GM12892 (cell line): ENCODE data around the gene IL17RA.

Source experiments
- DNase-seq: peaks from one replicate; pipeline ENCODE4 v3.0.0; 2011; ENCODE audit not compliant: insufficient read length
- FAIRE-seq: peaks from 2 replicates; lab custom pipeline; 2011; peaks lifted over from hg19 to GRCh38; lab: Jason Lieb, UNC
- POLR2A ChIP-seq: IDR thresholded peaks from 2 replicates; pipeline ENCODE4 v1.6.1; 2011; ENCODE audit warnings: low read depth, low read length, control low read depth
- POLR2AphosphoS5 ChIP-seq: IDR thresholded peaks from 2 replicates; pipeline ENCODE4 v1.6.1; 2011; ENCODE audit warnings: low read depth, low read length, control low read depth
- TAF1 ChIP-seq: IDR thresholded peaks from 2 replicates; pipeline ENCODE4 v1.6.1; 2011; ENCODE audit warnings: low read depth, mild to moderate bottlenecking, control low read depth, low read length, borderline replicate concordance

The IL17RA gene

DNA sequence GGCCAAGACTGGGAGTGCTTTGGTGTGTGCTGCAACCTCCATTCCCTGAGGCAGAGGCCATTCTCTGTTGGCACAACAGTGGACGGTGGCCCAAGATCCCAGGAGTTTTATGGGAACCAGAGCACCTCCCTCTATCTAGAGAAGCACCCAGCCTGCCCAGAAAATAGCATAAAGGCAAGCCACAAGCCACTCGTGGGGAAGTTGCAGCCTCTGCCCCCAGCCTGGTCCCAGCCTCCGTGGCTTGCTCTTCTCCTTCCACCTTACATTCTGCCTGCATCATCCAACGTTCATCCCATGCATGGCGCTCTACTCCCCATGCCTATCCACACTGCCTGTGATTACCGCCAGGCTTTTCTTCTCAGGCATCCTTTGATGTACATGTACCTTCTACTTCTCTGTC is 15.8 kb downstream of the IL17RA start:
- FAIRE-seq (no peak), DNase-seq (no peak)
- TF ChIP-seq POLR2A (no peak), POLR2AphosphoS5 (no peak), TAF1 (no peak)

DNA sequence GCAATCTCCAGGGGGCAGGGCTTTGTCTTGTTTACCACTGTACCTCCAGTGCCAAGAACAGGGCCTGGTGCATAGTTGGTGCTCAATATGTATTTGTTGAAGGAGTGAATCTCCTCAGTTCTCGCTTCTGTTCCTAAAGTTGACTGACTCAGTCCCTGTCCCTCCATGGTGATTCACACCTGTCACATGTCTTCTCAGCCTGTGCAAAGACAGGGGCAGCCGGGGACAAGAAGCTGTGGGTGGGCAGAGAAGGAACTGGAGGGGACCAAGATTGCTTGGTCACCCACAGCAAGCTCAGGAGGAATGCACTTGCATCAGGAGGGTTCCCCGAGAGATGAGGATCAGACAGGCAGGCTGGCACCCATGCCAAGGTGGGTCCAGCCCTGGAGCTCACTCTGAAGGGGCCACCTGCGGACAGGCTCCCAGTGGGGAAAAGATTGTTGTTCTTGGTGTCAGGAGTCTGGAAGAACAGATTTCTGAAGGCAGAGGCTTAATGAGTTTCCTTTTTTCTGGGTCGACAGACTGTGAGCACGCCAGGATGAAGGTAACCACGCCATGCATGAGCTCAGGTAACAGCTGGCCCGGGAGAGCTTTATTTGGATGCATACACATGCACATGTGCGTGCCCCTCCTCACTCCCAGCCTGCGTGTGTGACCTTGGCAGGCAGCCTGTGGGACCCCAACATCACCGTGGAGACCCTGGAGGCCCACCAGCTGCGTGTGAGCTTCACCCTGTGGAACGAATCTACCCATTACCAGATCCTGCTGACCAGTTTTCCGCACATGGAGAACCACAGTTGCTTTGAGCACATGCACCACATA is 16.9 kb downstream of the IL17RA start:
- FAIRE-seq: no peak
- no peak for DNase-seq
- no peak for TF ChIP-seq TAF1
- no peak for TF ChIP-seq POLR2A
- TF ChIP-seq POLR2AphosphoS5: no peak

DNA sequence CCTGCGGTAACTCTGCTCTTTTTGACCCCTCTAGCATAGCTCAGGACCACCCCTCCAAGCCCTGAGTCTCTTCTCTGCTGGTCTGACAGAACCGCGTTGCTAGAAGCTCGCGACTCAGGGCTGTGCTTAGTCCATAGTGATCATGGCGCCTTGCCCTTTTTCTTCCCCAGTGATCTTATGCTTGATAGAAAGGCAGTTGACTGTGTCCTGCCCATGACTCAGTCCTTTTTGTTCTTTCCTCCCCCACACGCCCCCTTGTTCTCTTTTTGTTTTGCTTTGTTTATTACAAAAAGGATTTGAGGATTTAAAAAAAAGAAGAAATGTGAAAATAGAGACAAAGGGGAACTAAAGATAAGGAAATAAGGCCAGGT is 17.5 kb downstream of the IL17RA start:
- DNase-seq (no peak), FAIRE-seq (no peak)
- TF ChIP-seq POLR2AphosphoS5: no peak
- no peak for TF ChIP-seq POLR2A
- no peak for TF ChIP-seq TAF1

DNA sequence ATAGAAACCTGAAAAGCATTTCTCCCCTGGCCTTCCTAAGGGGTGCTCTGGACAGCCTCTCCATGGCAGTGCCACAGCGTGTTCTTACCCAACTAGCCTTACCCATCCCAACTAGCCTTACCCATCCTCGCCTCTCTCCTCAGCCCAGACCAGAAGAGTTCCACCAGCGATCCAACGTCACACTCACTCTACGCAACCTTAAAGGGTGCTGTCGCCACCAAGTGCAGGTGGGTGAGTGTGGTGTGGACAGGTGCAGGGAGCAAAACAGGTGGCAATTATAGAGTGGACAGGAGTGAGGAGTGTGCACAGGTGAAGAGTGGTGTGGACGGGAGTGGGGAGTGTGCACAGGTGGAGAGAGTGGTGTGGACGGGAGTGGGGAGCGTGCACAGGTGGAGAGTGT is 18.6 kb downstream of the IL17RA start:
- no peak for TF ChIP-seq POLR2A
- no peak for TF ChIP-seq TAF1
- no peak for TF ChIP-seq POLR2AphosphoS5
- DNase-seq: no peak
- no peak for FAIRE-seq

DNA sequence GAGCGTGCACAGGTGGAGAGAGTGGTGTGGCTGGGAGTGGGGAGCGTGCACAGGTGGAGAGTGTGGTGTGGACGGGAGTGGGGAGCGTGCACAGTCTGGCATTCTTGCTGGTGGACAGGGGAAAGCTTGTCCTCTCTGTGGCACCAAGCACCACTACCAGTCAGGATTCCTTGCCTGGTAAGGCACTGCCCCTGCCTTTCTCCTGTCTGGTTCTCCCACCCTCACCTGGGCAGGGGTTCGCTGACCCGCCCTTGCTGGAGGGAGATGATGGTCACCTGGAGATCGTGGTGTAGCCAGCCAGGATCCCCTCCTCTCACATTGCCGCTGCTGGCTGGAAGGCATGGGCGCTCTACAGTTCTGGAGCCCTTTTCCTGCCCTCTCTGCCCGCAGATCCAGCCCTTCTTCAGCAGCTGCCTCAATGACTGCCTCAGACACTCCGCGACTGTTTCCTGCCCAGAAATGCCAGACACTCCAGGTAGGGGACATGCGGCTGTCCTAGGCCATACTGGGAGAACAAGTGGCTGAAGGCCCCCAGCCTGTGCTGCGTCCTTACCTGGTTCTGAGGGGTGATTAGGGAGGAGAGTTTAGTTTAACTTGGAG is 19.6 kb downstream of the IL17RA start:
- FAIRE-seq (no peak), DNase-seq (no peak)
- TF ChIP-seq TAF1 (no peak), POLR2A (no peak), POLR2AphosphoS5 (no peak)

DNA sequence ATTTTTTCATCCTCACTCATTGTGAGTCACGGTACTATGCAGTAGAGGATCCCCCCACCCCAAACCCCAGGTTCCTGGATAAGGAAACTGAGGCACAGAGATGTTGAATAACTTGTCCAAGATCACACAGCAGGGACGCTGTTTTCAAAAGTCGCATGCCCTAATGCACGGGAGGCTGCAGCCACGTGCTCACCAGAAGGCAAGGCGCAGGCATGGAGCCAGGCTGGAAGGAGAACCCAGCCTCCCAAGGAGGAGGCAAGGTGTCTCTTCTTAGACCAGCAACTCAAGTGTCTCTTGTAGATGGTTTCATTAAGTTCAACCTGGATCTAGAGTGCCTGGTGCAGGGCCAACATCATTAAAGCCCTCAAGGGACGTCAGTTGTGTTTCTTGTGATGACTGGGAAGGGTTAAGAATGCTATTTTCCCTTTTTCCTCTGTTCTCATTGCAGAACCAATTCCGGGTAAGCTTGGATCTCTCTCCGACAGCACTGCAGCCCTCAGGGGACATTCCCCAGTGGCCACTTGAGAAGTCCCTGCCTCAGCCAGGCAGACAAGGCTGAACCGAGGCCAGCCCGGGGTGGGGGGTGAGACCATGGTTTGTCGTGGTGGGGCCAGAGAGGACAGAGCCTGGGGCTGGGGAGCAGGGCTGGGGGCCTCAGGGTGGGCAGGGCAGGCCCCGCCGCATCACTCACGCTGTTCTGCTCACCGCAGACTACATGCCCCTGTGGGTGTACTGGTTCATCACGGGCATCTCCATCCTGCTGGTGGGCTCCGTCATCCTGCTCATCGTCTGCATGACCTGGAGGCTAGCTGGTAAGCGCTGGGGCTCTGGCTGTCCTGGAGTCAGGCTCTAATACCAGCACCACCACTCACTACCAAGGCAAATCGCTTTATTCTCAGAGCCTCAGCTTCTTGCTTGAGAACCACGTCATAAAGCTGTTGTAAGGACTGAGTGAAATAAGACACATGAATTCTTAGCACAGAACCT is 20.6 kb downstream of the IL17RA start:
- FAIRE-seq (no peak), DNase-seq (no peak)
- TF ChIP-seq POLR2A (no peak), POLR2AphosphoS5 (no peak), TAF1 (no peak)

DNA sequence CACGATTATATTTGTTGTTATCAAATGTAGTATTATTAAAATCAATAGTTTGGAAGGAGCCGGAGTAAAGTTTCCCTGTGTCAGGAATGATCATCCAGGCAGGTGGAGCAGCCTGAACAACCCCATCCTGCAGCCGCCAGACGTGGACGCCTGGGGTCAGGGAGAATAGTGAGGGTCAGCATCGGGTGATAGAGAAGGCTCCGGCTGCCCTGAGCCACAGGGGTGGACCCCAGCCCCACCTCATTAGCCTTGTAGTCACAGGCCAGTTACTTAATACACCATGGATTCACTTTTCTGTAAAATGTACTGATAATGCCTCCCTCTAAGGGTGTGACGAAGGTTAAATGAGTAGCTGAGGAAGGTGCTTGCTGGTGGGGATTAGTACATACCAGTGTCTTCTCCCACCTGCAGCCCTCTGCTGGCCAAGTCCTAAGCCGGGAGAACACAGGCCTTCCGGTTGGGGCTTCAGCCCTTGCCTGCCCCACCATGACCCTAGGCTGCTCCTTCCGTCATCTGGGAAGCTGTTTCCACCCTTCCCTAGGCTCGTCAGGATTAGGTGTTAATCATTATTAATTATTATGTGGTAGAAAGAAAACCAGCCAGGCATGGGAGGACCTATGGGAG is 21.5 kb downstream of the IL17RA start:
- FAIRE-seq (no peak), DNase-seq (no peak)
- no peak for TF ChIP-seq POLR2A
- no peak for TF ChIP-seq TAF1
- no peak for TF ChIP-seq POLR2AphosphoS5

DNA sequence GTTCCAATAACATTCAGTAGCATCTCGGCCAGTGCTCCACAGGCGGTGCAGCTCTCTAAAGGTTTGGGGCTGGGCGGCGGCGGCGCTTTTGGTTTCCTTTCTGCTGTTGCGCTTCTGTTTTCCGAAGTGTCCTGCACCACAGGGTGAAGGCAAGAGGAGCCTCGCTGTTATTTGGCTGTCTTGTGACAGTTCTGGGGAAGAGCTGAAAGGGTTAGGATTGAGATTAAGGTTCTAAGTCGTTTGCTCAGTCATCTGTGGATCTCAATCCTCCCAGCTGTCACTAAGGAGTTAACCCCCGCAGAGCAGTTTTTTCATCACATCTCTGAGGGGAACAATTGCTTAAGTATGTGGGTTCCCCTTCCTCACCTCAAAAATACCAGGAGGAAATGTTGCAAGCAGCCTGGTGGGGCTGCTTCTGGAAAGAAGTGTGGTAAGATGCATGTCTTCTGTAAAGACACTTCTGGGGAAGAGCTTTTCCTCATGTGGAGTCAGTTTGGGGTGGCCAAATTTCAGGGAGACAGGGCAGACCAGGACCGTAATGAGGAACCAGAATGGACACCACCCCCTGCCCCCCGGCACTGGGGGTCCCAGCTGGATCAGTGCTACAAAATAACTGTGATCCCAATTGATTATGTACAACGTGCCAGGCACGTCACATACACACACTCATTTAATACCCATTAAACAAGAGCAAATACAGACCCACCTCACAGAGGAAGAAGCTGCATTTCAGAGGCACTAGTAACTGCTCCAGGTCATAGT is 22.2 kb downstream of the IL17RA start:
- DNase-seq (no peak), FAIRE-seq (no peak)
- TF ChIP-seq POLR2AphosphoS5 (no peak), TAF1 (no peak), POLR2A (no peak)

DNA sequence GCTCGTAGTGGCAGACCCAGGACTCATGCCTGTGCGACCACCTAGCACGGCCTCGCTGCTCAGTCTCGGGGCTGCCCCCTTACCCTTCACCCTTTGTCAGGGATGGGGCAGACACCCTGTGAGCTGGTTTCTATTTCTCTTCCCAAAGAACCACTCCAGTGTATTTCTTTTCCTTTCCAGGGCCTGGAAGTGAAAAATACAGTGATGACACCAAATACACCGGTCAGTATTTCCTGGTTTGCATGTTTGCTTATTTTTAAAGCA is 22.7 kb downstream of the IL17RA start:
- TF ChIP-seq POLR2AphosphoS5 (no peak), POLR2A (no peak), TAF1 (no peak)
- DNase-seq (no peak), FAIRE-seq (no peak)

DNA sequence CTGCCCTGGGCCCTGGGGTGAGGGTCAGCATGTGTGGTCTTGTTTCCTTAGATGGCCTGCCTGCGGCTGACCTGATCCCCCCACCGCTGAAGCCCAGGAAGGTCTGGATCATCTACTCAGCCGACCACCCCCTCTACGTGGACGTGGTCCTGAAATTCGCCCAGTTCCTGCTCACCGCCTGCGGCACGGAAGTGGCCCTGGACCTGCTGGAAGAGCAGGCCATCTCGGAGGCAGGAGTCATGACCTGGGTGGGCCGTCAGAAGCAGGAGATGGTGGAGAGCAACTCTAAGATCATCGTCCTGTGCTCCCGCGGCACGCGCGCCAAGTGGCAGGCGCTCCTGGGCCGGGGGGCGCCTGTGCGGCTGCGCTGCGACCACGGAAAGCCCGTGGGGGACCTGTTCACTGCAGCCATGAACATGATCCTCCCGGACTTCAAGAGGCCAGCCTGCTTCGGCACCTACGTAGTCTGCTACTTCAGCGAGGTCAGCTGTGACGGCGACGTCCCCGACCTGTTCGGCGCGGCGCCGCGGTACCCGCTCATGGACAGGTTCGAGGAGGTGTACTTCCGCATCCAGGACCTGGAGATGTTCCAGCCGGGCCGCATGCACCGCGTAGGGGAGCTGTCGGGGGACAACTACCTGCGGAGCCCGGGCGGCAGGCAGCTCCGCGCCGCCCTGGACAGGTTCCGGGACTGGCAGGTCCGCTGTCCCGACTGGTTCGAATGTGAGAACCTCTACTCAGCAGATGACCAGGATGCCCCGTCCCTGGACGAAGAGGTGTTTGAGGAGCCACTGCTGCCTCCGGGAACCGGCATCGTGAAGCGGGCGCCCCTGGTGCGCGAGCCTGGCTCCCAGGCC is 23.7 kb downstream of the IL17RA start:
- FAIRE-seq (no peak), DNase-seq (no peak)
- TF ChIP-seq POLR2A: no peak
- no peak for TF ChIP-seq TAF1
- TF ChIP-seq POLR2AphosphoS5: no peak
